H1 (cell line): ENCODE measurements around the gene KCNH5. TPM values are rescaled to one million over a fixed set of nuclear protein-coding genes. Genes with fewer than 3 reads are reported as not detected.

Experiments used
- ATF3 ChIP-seq: IDR thresholded peaks from 2 replicates; pipeline ENCODE4 v1.6.1; 2011; ENCODE audit warnings: low read depth, mild to moderate bottlenecking, low read length; ENCODE audit not compliant: insufficient read depth
- polyA plus RNA-seq, 7 experiments: library from polyadenylated mRNA; depleted of rRNA in 3 of 7; stranded (reverse) in 5 of 7; unstranded in 2 of 7; fragments of >200 nt in 5 of 7; fragments of 200-250 nt in 2 of 7; gene quantifications; 1 replicate in 5 of 7; 2 replicates in 1 of 7; 4 replicates in 1 of 7; pipeline versions ENCODE4 v1.2.1 to v1.2.3, GENCODE V29; 2011 to 2013; ENCODE audit warnings: missing spikeins in 2 of 7, mixed read lengths in 2 of 7
- total RNA-seq: library from RNA; stranded (reverse); fragmentation: NEBNext Ultra II Directional; extraction: Animal tissue kit (Norgen Biotek cat#: 25700); gene quantifications from 2 replicates; pipeline ENCODE4 v1.2.1, GENCODE V29; 2021

The KCNH5 gene
- total and polyA plus RNA-seq, 2 of the 8 experiments (the other 6 are each of a cell fraction or from before 2014, with no cell fraction given), result 0.24 to 0.50 TPM

- no peak for TF ChIP-seq ATF3
Measured at GRCh38 chr14:63014621-63015020, 30.6 kb downstream of the KCNH5 start (continued).
